Sciatic nerve (tissue), 2 donors: ENCODE data around the gene JPH4. TPM values are rescaled to one million over a fixed set of nuclear protein-coding genes. Genes with fewer than 3 reads are reported as not detected.
"Not testable (repeated sequence)": the region's sequence is repeated elsewhere in the genome, so short reads cannot be mapped to it uniquely, and the experiment has no call there.

Source experiments
- ATAC-seq: fragments of 200-7000 bp; cut with Tn5 transposase; one replicate; pipeline ENCODE4 v1.9.1; 2020; ENCODE audit warnings: mild to moderate bottlenecking, moderate library complexity
- DNase-seq: peaks from one replicate; pipeline ENCODE4 v3.0.0-alpha.2; 2020; ENCODE audit warnings: low spot score
- intact Hi-C: fragments of 100-400 bp; cut with DNase I; formaldehyde crosslinking; loops from one replicate; pipeline ENCODE4 v1.14.2; 2022
- total RNA-seq: library from RNA; stranded (reverse); fragmentation: NEBNext Ultra II Directional; extraction: Animal tissue kit (Norgen Biotek cat#: 25700); gene quantifications from one replicate; pipeline ENCODE4 v1.2.1, GENCODE V29; 2021
- donor health status: DM: no; HTN: no; CAD: no.
- donor health status: DM: no; HTN: no; CAD: no.

JPH4 gene
- total RNA-seq, 1 donor from 2014 or later = 0.85 TPM

- DNase-seq (no peak), ATAC-seq (peak; percentile 71)
- intact Hi-C loops = no loop called here
Observed at GRCh38 chr14:23539248-23540140, 39.1 kb downstream of the JPH4 start.

DNA sequence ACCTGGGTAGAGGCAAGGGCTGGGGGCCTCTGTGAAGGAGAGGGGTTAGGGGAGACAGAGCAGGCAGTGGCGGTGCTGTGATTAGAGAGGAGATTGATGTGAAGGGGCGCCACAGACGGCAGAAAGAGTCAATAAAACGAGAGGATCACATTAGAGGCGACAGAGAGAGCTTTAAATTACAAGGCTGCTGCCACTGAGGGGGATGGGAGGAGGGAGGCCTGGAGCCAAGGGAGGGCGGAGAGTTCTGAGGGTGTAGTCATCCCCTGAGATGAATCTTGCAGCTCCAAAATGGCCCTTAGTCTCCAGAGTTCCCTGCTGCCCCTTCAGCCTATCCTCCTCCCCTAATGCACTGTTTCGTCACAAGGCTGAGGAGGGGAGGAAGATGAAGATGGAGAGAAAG is 39.8 kb downstream of the JPH4 start:
- DNase-seq (no peak), ATAC-seq (peak; percentile 53)

DNA sequence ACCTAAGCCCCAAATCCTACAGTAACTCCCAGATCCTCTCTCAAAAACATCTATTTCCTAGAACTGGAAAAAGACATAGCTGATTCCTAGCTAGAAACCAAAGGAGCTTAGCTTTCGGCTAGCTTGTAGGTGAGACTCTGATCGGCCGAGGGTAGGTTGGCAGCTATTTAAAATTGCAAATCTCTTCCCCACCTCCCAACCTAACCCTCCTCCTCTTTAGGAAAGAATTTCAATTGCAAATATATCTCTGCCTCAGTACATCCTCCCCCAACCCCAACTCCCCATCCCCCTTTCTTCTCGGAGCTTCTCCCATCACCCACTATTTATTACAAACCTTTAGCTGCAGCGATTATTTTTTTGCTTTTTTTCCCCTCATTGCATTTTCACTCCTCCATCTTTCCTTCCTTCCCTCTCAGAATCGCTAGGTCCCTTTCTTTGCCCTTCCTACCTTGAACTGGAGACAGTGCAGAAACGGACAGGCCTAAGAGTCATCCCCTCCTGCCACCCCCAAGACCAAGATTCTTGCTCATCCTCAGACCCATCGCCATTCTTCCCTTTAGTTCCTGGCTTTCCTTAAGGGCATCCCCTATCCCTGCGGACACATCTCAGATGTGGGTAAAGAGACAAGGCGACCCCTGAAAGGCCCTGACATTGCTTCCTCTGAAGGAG is 40.4 kb downstream of the JPH4 start:
- intact Hi-C loops = no loop called here
- no peak for ATAC-seq
- DNase-seq = no peak

More for the DNA sequence above, 39.8 kb downstream of the JPH4 start:
- intact Hi-C loops = no loop called here

- intact Hi-C loops = no loop called here
- no peak for ATAC-seq
- DNase-seq = no peak
Observed at GRCh38 chr14:23537351-23538049, 41.1 kb downstream of the JPH4 start.

DNA sequence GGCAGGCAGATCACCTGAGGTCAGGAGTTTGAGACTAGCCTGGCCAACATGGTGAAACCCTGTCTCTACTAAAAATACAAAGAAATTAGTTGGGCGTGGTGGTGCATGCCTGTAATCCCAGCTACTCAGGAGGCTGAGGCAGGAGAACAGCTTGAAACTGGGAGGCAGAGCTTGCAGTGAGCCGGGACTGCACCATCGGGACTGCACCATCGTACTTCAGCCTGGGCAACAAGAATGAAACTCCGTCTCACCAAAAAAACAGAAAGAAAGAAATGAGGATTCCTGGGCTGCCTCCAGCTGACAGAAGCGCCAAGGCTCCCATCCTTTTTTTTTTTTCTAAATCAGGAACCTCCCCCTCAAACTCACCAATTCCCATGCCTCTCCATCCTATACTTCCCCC is 41.7 kb downstream of the JPH4 start:
- ATAC-seq, intact Hi-C loops, DNase-seq: not testable (repeated sequence)

- ATAC-seq (no peak), DNase-seq (no peak)
- intact Hi-C loops = no loop called here
Observed at GRCh38 chr14:23536494-23536893, 42.1 kb downstream of the JPH4 start.

DNA sequence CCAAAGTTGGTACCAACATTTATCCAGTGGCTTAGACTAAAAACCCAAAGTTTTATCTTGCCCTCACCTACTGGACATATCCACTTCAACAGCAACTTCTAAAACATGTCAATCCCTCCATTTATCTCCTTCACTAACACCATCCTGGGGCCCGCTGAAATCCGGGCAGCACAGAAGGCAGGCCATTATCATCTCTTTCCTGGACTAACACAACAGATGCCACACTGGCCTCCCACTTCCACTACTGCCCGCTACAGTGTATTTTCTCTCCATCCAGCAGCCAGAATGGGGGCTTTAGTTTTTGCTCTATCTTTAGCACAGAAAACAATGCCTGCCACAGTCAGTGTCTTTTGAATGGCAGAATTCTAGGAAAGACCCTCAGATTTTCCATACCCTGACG is 42.6 kb downstream of the JPH4 start:
- no peak for ATAC-seq
- DNase-seq = no peak
- intact Hi-C loops = no loop called here

GRCh38 chr14:23533652-23534435 is 44.7 kb downstream of the JPH4 start:
- ATAC-seq = no peak
- intact Hi-C loops = no loop called here
- no peak for DNase-seq

DNA sequence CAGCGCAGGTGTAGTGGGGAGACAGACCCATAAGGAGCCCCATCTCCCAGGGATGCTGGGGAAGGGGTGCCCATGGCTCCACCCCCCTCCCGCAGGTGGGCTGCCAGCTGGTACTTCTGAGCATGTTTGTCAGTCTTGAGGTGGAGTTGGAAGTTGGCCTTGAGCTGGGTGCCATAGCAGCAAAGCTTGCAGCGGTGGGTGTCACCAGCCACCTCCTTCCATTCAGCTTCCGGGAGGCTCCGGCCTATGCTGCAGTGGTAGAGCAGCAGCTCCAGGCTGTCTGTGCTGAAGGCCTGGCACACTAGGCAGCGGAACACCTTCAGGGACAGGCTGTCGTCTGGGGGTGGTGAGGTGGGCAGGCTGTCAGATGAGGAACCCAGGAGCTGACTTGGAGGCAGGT is 45.9 kb downstream of the JPH4 start:
- intact Hi-C loops = no loop called here
- no peak for DNase-seq
- ATAC-seq = no peak

GRCh38 chr14:23531391-23531790 is 47.2 kb downstream of the JPH4 start:
- DNase-seq = no peak
- intact Hi-C loops = no loop called here
- no peak for ATAC-seq

GRCh38 chr14:23530375-23531055 is 48.1 kb downstream of the JPH4 start:
- DNase-seq (no peak), ATAC-seq (no peak)
- intact Hi-C loops = no loop called here

DNA sequence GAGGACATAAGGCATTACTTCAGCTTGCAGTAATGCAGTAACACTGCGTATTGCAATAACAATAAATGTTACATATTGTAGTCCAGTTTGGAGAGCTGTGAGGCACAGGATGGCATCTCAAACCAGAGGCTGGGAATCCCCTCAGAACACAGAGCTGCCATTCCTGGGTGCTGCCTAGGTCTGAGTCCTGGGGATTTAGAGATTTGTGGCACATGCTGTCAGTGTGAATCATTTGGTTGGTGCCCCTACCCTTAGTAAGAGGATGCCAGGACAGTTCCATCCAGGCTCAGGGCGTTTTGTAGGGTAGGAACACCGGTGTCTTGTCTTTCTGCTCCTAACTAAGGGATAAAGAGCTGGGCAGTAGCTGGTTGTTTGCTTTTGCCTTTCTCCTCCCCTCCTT is 49.6 kb downstream of the JPH4 start:
- intact Hi-C loops = no loop called here
- ATAC-seq = no peak
- no peak for DNase-seq

- DNase-seq (no peak), ATAC-seq (no peak)
- intact Hi-C loops = no loop called here
Observed at GRCh38 chr14:23528555-23528954, 50.0 kb downstream of the JPH4 start.

- no peak for ATAC-seq
- intact Hi-C loops = no loop called here
- no peak for DNase-seq
Observed at GRCh38 chr14:23525611-23526010, 53.0 kb downstream of the JPH4 start.

DNA sequence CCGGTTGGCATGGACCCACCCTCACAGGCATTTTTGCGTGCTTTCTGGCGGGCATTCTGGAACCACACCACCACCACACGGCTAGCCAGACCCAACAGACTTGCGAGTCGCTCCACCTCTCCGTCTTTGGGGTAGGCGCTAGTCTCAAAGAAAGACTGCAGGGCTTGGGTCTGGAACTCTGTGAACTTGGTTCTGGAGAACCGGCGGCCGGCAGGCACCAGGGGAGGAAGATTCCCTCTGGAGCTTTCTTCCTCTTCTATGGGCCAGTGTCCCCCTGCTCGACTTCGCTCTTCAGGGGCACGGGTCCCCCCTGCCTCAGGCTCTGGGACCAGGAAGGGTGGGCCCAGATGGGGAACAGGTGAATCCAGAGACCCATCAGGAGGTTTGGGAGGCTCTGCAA is 53.6 kb downstream of the JPH4 start:
- no peak for ATAC-seq
- DNase-seq = no peak
- intact Hi-C loops = no loop called here

DNA sequence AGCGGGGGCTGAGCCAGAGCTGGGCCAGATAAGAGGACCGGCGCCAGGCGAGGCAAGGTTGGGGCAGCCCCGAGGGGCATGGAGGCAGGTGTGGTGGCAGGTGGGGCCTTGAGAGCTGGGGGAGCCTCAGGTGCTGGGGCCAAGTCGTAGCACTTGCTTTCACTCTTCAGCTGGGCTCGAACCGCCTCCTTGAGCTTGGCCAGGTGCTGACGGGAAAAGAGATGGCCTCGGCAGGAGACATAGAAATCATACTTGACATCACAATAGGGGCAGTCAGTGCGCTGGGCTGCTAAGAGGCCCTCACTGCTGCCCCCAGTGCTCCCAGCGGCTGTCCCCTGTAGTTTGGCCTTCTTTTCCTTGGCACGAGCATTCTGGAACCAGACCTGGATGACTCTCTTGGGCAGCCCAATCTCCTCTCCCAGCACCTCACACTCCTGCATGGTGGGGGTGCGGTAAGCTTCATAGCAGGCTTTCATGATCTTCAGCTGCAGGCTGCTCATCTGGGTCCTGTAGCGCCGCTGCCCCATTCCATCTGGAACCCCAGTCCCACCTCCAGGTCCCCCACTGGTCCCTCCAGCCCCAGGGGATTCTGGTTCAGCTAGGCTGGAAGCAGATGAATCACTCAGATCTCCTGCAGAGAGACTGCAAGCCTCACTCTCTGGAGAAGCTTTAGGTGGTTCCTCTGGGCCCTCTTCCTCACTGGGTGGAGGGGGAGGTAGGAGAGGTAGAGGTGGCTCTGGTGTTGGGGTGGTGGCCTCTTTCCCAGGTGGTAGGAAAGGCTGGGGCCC is 55.2 kb downstream of the JPH4 start:
- DNase-seq = no peak
- intact Hi-C loops = no loop called here
- ATAC-seq = no peak

DNA sequence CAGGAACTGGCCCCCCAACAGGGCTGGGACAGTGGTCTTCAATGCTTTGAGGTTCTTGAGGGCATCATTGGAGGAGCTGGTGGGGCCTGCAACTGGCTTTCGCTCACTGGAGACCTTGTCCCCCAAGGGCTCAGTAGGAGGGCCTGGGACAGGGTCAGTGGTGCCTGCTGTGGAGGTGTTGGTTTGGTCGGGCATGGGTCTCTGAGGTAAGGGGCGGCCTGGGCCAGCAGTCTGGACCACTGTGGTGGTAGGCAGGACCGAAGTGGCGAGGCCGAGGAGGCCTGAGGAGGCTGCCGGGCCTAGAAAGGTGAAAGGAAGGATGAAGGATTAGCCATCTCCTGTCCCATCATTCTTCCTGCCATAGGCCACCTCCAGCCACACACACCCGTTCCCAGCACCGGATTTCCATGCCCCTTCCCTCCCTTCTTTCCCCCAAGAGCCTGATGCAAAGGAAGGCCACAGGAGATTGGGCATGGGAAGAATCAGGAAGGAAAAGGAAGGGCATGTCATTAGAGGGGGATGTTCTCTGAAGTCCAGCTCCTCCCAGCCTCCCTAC is 55.9 kb downstream of the JPH4 start:
- ATAC-seq (no peak), DNase-seq (no peak)
- intact Hi-C loops = no loop called here
